ENCODE measurements around the gene ANO2.

GRCh38 chr12:5988659-5989116, 43.6 kb upstream of the ANO2 start:
- TF ChIP-seq POLR2AphosphoS5 (IDR thresholded peaks at IDR 0.05; ENCODE audit: insufficient read depth, low read depth, low read length) (no peak), POLR2A (IDR thresholded peaks at IDR 0.05; ENCODE audit: low read depth, low read length) (no peak), CTCF (IDR thresholded peaks at IDR 0.05; ENCODE audit: extremely low read depth in 1 of 2, insufficient read depth in 1 of 2, low read depth in 1 of 2, low read length in 2 of 2) (peak; percentile 91 to 93)
